LNCAP (cell line): ENCODE results near the gene CCDC27.

Experiments
- CTCF ChIP-seq: fragments of 450-650 bp; IDR thresholded peaks from 2 replicates; pipeline ENCODE4 v1.5.1; 2017; ENCODE audit warnings: mild to moderate bottlenecking

The CCDC27 gene

DNA sequence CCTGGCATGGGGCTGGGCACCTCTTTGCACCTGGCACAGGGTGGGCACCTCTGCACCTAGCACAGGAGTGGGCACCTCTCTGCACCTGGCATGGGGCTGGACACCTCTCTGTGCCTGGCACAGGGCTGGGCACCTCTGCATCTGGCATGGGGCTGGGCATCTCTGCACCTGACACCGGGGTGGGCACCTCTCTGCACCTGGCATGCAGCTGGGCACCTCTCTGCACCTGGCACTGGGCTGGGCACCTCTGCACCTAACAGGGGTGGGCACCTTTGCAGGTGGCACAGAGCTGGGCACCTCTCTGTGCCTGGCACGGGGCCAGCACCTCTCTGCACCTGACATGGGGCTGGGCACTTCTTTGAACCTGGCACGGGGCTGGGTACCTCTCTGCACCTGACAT lies 29.4 kb upstream of the CCDC27 start:
- TF ChIP-seq CTCF, result no peak

- TF ChIP-seq CTCF, result peak; percentile 99
Measured at GRCh38 chr1:3724416-3725030, 27.7 kb upstream of the CCDC27 start.

DNA sequence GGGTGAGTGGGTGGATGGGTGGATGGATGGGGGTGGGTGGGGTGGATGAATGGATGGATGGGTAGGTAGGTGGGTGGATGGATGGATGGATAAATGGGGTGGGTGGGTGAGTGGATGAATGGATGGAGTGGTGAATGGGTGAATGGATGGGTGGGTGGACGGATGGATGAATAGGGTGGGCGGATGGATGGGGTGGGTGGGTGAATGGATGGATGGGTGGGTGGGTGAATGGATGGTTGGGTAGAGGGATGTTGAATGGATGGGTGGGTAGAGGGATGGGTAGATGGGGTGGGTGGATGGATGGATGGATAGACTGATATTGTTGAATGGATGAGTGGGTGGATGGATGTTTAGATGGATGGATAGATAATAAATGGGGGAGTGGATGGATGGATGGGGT lies 26.9 kb upstream of the CCDC27 start:
- no peak for TF ChIP-seq CTCF

DNA sequence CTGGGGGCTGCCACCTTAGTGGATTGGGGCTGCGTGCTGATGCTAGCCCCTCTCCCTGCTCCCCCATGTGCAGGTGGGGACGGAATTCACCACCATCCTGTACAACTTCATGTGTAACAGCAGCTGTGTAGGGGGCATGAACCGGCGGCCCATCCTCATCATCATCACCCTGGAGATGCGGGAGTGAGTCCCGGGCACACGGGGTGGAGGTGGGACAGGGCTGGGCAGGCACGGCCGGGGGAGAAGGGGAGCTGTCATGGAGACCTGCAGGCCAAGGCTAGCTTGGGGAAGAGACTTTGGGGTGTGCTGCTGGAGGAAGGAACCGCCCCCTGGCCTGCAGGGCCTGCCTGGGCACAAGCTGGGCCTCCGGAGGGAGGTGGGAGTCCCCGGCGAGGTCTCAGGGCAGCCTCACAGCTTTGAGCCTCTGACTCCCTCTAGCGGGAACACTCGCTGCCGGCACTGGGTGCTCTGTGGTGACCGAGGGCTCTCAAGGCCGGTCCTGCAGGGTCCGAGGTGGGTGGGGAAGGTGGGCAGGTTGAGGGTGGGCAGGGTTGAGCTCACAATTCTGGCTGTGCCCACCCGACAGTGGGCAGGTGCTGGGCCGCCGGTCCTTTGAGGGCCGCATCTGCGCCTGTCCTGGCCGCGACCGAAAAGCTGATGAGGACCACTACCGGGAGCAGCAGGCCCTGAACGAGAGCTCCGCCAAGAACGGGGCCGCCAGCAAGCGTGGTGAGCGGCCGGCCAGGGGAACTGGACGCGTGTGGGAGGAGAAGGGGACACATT lies 25.0 kb upstream of the CCDC27 start:
- peak; percentile 38 for TF ChIP-seq CTCF

DNA sequence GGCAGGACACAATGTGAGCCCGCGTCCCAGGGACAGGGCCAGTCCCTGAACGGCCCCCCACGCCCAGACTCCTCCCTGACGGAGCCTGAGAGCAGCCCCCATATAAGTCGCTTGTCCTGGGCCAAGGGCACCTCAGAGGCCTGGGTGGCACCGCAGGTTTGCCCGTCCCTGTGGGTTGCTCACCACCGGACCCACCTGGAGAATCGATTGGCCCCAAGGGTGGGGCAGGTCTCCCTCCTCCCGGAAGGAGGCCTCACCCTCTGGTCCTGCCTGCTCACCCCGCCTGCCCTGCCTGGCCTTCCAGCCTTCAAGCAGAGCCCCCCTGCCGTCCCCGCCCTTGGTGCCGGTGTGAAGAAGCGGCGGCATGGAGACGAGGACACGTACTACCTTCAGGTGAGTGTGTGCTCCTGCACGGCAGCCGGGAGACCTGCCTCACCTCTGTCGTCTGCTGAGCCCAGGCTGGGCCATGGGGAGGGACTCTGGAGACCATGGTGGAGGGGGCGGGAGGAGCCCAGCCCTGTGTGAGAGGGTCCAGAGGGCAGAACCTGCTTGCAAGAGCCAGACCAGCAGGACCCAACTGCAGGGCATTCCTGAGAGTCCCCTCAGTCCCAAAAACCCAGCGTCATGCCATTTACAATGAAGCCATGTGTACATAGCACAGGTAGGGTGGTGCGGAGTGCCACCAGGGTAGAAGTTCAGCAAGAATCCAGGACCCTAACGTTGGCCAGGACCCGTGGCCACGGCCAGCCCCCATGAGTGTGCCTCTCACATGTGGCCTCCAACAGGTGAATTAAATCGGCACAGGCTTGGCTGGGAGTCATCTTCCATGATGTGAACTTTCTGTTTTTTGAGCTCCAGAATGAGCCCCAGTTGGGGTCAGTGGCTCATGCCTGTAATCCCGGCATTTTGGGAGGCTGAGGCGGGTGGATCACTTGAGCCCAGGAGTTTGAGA lies 24.1 kb upstream of the CCDC27 start:
- TF ChIP-seq CTCF, result no peak

DNA sequence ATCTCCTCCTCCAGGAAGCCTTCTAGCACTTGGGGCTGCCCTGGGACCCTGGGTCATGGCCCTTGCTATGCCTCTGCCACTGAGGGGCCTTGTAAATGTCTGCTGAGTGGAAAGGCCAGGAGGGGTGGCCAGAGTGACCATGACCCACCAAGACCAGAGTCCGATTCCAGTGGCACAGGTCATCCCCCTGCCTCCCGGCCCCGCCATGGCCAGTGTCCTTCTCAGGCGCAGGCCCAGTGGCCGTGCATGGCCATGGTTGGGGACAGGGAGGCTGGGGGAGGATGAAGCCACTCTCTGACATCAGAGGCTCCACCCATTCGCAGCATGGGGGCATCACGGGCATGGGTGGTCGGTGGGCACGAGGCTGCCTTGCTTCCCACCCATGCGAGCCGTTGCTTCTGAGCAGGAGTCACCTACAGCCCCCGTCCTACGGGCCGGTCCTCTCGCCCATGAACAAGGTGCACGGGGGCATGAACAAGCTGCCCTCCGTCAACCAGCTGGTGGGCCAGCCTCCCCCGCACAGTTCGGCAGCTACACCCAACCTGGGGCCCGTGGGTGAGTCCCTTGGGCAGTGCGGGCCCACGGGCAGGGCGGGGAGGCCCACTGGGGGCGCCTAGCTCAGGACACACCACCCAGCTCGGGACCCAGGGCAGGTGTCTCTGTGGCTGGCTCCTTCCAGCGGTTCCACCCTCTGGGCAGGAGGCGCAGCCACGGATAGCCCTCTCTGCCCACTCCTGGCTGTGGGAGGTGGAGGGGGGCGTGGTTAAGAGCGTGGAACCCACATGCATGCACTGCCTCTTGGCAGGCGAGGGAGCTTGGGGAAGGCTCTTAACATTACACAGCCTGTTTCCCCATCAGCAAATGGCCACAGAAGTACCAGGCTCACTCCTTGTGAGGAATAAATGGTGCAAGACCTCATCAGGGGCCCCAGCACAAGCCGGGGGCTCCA lies 22.4 kb upstream of the CCDC27 start:
- TF ChIP-seq CTCF, result no peak
